Right atrium auricular region (tissue), 2 donors: ENCODE measurements around the gene SYP. TPM values are rescaled to one million over a fixed set of nuclear protein-coding genes. Genes with fewer than 3 reads are reported as not detected.

Experiments used
- DNase-seq: peaks from one replicate; pipeline ENCODE4 v3.0.0-alpha.2; 2019; ENCODE audit warnings: low spot score
- H3K27ac ChIP-seq, 2 donors: fragments of 200-600 bp; sonication (generic); 1 replicate in 1 of 2; 2 replicates in 1 of 2; pipeline ENCODE4 v1.5.1; 2016 to 2019
- H3K27me3 ChIP-seq, 2 donors: fragments of 200-600 bp; sonication (generic); one replicate each; pipeline versions ENCODE4 v1.5.1 to v1.6.0; 2017 to 2019
- H3K36me3 ChIP-seq: fragments of 200-600 bp; sonication (generic); one replicate; pipeline ENCODE4 v1.5.1; 2016
- H3K4me1 ChIP-seq, 2 donors: fragments of 200-600 bp; sonication (generic); one replicate each; pipeline versions ENCODE4 v1.5.1 to v1.6.0; 2017 to 2019
- H3K4me3 ChIP-seq, 2 donors: fragments of 200-600 bp; sonication (generic); 1 replicate in 1 of 2; 2 replicates in 1 of 2; pipeline ENCODE4 v1.5.1; 2017 to 2019; ENCODE audit warnings: mild to moderate bottlenecking in 1 of 2, moderate library complexity in 1 of 2
- H3K9me3 ChIP-seq, 2 donors: fragments of 200-600 bp; sonication (generic); one replicate each; pipeline ENCODE4 v1.5.1; 2019
- total RNA-seq, 2 donors: library from RNA; depleted of rRNA; stranded (reverse); fragments of >200 nt; gene quantifications; one replicate each; pipeline ENCODE4 v1.1.0, GENCODE V29; 2016
- TF ChIP-seq, protein P1 (sequence below), 2 donors: fragments of 200-600 bp; sonication (generic); IDR thresholded peaks; one replicate each; pipeline ENCODE4 v1.5.1; 2019; ENCODE audit warnings: antibody characterized with exemption in 2 of 2

The SYP gene
- total RNA-seq, 2 donors from 2014 or later, result 2.8 to 3.5 TPM

- Histone ChIP-seq H3K27me3 (no peaks in the 10 kb centered on the region), H3K27ac (no peak overlapping the region)
- TF ChIP-seq, protein P1, sequence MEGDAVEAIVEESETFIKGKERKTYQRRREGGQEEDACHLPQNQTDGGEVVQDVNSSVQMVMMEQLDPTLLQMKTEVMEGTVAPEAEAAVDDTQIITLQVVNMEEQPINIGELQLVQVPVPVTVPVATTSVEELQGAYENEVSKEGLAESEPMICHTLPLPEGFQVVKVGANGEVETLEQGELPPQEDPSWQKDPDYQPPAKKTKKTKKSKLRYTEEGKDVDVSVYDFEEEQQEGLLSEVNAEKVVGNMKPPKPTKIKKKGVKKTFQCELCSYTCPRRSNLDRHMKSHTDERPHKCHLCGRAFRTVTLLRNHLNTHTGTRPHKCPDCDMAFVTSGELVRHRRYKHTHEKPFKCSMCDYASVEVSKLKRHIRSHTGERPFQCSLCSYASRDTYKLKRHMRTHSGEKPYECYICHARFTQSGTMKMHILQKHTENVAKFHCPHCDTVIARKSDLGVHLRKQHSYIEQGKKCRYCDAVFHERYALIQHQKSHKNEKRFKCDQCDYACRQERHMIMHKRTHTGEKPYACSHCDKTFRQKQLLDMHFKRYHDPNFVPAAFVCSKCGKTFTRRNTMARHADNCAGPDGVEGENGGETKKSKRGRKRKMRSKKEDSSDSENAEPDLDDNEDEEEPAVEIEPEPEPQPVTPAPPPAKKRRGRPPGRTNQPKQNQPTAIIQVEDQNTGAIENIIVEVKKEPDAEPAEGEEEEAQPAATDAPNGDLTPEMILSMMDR (IDR thresholded peaks at IDR 0.05), result no peak
Measured at GRCh38 chrX:49246541-49246940, 46.5 kb upstream of the SYP start.

DNA sequence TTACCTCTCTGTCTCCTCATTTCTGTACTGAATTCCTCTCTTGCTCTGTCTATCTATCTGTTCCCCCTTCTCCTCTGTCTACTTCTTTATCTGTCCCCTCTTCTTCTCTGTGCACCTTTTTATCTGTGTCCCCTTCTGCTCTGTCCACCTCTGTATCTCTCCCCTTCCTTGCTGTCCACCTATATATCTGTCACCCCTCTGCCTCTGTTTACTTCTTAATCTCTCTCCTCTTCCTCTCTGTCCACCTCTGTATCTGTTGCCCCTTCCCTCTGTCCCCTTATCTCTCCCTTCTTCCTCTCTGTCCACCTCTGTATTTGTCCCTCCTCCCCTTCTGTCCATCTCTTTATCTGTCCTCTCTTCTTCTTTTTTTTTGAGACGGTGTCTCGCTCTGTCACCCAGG, 44.2 kb upstream of the SYP start:
- Histone ChIP-seq H3K4me3 (no peak overlapping the region), H3K27ac (no peak overlapping the region), H3K9me3 (no peaks in the 10 kb centered on the region), H3K4me1 (no peaks in the 10 kb centered on the region), H3K36me3 (peaks cover 29% of the 10 kb centered on the region), H3K27me3 (no peaks in the 10 kb centered on the region)
- DNase-seq, result no peak
- TF ChIP-seq, protein P1 (IDR thresholded peaks at IDR 0.05), result no peak

More at GRCh38 chrX:49246541-49246940, 46.5 kb upstream of the SYP start:
- Histone ChIP-seq H3K36me3 (peaks cover 34% of the 10 kb centered on the region), H3K4me1 (no peaks in the 10 kb centered on the region), H3K9me3 (no peaks in the 10 kb centered on the region), H3K4me3 (no peak overlapping the region)
- no peak for DNase-seq

- Histone ChIP-seq H3K4me1 (no peaks in the 10 kb centered on the region), H3K27ac (no peak overlapping the region), H3K9me3 (no peaks in the 10 kb centered on the region), H3K36me3 (peaks cover 19% of the 10 kb centered on the region), H3K4me3 (no peak overlapping the region), H3K27me3 (no peaks in the 10 kb centered on the region)
- TF ChIP-seq, protein P1 (IDR thresholded peaks at IDR 0.05), result no peak
- no peak for DNase-seq
Measured at GRCh38 chrX:49243166-49243565, 43.2 kb upstream of the SYP start.

DNA sequence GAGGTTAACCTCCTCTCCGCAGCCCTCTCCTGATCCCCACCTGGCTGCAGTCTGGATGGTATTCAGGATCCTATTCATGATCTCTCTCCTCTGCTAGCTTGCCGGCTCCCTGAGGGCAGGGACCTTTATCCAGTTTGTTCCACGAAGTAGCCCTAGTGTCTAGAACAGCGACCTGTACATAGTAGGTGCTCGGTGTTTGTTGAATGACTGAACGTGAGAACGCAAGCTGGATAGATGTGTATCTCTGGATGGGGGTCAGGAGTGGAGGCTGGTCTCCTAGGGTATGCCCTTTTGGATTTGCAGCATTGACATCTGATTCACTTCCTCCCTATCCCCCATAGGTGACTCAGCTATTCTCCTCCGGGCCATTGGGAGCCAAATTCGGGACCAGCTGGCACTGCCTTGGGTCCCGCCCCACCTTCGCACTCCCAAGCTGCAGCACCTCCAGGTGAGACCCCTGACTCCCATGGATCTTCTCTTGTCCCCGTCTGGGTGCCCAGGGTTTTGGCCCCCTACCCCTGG, 42.6 kb upstream of the SYP start:
- TF ChIP-seq, protein P1 (IDR thresholded peaks at IDR 0.05), result no peak

GRCh38 chrX:49238735-49239134, 38.7 kb upstream of the SYP start:
- TF ChIP-seq, protein P1 (IDR thresholded peaks at IDR 0.05), result no peak
- no peak overlapping the region for H3K27ac ChIP-seq
- H3K36me3 ChIP-seq, result peaks cover 6% of the 10 kb centered on the region
- H3K4me1 ChIP-seq, result no peaks in the 10 kb centered on the region
- no peak overlapping the region for H3K4me3 ChIP-seq
- H3K27me3 ChIP-seq, result no peaks in the 10 kb centered on the region
- no peak for DNase-seq
- H3K9me3 ChIP-seq, result no peaks in the 10 kb centered on the region

More for the DNA sequence above, 42.6 kb upstream of the SYP start:
- DNase-seq, result no peak
- H3K9me3 ChIP-seq, result no peaks in the 10 kb centered on the region
- H3K36me3 ChIP-seq, result peaks cover 19% of the 10 kb centered on the region
- no peak overlapping the region for H3K4me3 ChIP-seq
- no peak overlapping the region for H3K27ac ChIP-seq
- H3K27me3 ChIP-seq, result no peaks in the 10 kb centered on the region
- no peaks in the 10 kb centered on the region for H3K4me1 ChIP-seq

DNA sequence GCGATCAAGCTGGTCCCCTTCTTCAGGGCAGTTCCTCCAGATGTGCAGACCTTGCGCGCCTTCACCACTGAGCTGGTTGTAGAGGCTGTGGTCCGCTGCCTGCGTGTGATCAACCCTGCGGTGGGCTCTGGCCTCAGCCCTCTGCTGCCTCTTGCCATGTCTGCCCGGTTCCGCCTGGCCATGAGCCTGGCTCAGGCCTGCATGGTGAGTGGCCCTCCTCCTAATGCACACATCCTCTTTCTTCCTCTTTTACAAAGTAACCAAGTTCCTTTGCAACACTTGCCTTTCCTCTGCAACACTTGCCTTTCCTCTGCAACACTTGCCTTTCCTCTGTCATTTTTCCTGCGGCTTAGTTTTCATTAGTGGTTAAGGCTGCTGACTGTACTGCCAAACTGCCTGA, 37.1 kb upstream of the SYP start:
- no peaks in the 10 kb centered on the region for H3K9me3 ChIP-seq
- H3K36me3 ChIP-seq, result no peaks in the 10 kb centered on the region
- H3K27ac ChIP-seq, result no peak overlapping the region
- no peaks in the 10 kb centered on the region for H3K4me1 ChIP-seq
- H3K4me3 ChIP-seq, result no peak overlapping the region
- H3K27me3 ChIP-seq, result no peaks in the 10 kb centered on the region
- no peak for DNase-seq
- TF ChIP-seq, protein P1 (IDR thresholded peaks at IDR 0.05), result no peak
